Peyer's patch (tissue), 4 donors: ENCODE measurements around the gene HHAT. TPM values are rescaled to one million over a fixed set of nuclear protein-coding genes. Genes with fewer than 3 reads are reported as not detected.
A peak's percentile ranks its signal among the peaks of the same experiment; 100 is the strongest.

Source experiments
- DNase-seq, 3 donors: peaks; one replicate each; pipeline ENCODE4 v3.0.0-alpha.2; 2017 to 2019
- H3K27ac ChIP-seq, 4 donors: fragments of 200-600 bp; sonication (generic); one replicate each; pipeline ENCODE4 v1.5.1; 2016 to 2019
- H3K27me3 ChIP-seq, 2 donors: fragments of 200-600 bp; sonication (generic); one replicate each; pipeline ENCODE4 v1.5.1; 2019
- H3K36me3 ChIP-seq, 3 donors: fragments of 200-600 bp; sonication (generic); one replicate each; pipeline ENCODE4 v1.5.1; 2016 to 2019
- H3K4me1 ChIP-seq, 4 donors: fragments of 200-600 bp; sonication (generic); one replicate each; pipeline ENCODE4 v1.5.1; 2016 to 2019
- H3K4me3 ChIP-seq, 4 donors: fragments of 200-600 bp; sonication (generic); 1 replicate in 3 of 4; 2 replicates in 1 of 4; pipeline ENCODE4 v1.5.1; 2016 to 2019; ENCODE audit warnings: mild to moderate bottlenecking in 1 of 4
- H3K9me3 ChIP-seq, 4 donors: fragments of 200-600 bp; sonication (generic); one replicate each; pipeline ENCODE4 v1.5.1; 2016 to 2019; ENCODE audit warnings: mild to moderate bottlenecking in 1 of 4
- POLR2A ChIP-seq, 2 donors: fragments of 450-650 bp; IDR thresholded peaks; one replicate each; pipeline ENCODE4 v1.5.1; 2017; ENCODE audit warnings: antibody characterized with exemption in 2 of 2, mild to moderate bottlenecking in 2 of 2, moderate library complexity in 2 of 2
- total RNA-seq, 4 donors: library from RNA; depleted of rRNA; stranded (reverse); fragments of >200 nt; gene quantifications; one replicate each; pipeline ENCODE4 v1.1.0, GENCODE V29; 2016
- TF ChIP-seq, protein P1 (sequence below), 6 experiments: fragments of 450-650 bp in 4 of 6; fragments of 200-600 bp in 2 of 6; sonication (generic) in 1 of 6; IDR thresholded peaks; one replicate each; pipeline ENCODE4 v1.5.1; 2017 to 2019; ENCODE audit warnings: antibody characterized with exemption in 6 of 6, mild to moderate bottlenecking in 3 of 6, moderate library complexity in 1 of 6

Gene HHAT
- total RNA-seq, 4 donors from 2014 or later: 2.3 to 16.9 (median 7.3) TPM

- Histone ChIP-seq H3K36me3 (no peaks in the 10 kb centered on the region), H3K9me3 (no peaks in the 10 kb centered on the region), H3K27me3 (no peaks in the 10 kb centered on the region), H3K4me1 (no peaks in the 10 kb centered on the region), H3K27ac (no peak overlapping the region), H3K4me3 (no peak overlapping the region)
- DNase-seq: peak in 2 of 3 donors; percentile 38 to 60
- TF ChIP-seq, protein P1, sequence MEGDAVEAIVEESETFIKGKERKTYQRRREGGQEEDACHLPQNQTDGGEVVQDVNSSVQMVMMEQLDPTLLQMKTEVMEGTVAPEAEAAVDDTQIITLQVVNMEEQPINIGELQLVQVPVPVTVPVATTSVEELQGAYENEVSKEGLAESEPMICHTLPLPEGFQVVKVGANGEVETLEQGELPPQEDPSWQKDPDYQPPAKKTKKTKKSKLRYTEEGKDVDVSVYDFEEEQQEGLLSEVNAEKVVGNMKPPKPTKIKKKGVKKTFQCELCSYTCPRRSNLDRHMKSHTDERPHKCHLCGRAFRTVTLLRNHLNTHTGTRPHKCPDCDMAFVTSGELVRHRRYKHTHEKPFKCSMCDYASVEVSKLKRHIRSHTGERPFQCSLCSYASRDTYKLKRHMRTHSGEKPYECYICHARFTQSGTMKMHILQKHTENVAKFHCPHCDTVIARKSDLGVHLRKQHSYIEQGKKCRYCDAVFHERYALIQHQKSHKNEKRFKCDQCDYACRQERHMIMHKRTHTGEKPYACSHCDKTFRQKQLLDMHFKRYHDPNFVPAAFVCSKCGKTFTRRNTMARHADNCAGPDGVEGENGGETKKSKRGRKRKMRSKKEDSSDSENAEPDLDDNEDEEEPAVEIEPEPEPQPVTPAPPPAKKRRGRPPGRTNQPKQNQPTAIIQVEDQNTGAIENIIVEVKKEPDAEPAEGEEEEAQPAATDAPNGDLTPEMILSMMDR (IDR thresholded peaks at IDR 0.05): no peak
- TF ChIP-seq POLR2A (IDR thresholded peaks at IDR 0.05): no peak
These were observed 117.8 kb downstream of the HHAT start for GRCh38 chr1:210446479-210446878.

- TF ChIP-seq, protein P1 (IDR thresholded peaks at IDR 0.05): no peak
- TF ChIP-seq POLR2A (IDR thresholded peaks at IDR 0.05): no peak
- Histone ChIP-seq H3K36me3 (no peaks in the 10 kb centered on the region), H3K9me3 (no peaks in the 10 kb centered on the region), H3K27me3 (no peaks in the 10 kb centered on the region), H3K4me1 (no peaks in the 10 kb centered on the region), H3K27ac (no peak overlapping the region), H3K4me3 (no peak overlapping the region)
- DNase-seq: no peak
These were observed 118.9 kb downstream of the HHAT start for GRCh38 chr1:210447456-210448057.

GRCh38 chr1:210448297-210448892, 119.7 kb downstream of the HHAT start:
- Histone ChIP-seq H3K4me1 (no peaks in the 10 kb centered on the region), H3K36me3 (no peaks in the 10 kb centered on the region), H3K4me3 (no peak overlapping the region), H3K9me3 (no peaks in the 10 kb centered on the region), H3K27ac (no peak overlapping the region), H3K27me3 (no peaks in the 10 kb centered on the region)
- TF ChIP-seq, protein P1 (IDR thresholded peaks at IDR 0.05): peak in 4 of 6 experiments; percentile 39 to 59 (median 47)
- no peak for TF ChIP-seq POLR2A (IDR thresholded peaks at IDR 0.05)
- DNase-seq: no peak

- H3K36me3 ChIP-seq: no peaks in the 10 kb centered on the region
- H3K27ac ChIP-seq: no peak overlapping the region
- no peak for DNase-seq
- H3K4me3 ChIP-seq: no peak overlapping the region
- H3K4me1 ChIP-seq: no peaks in the 10 kb centered on the region
- TF ChIP-seq, protein P1 (IDR thresholded peaks at IDR 0.05): no peak
- TF ChIP-seq POLR2A (IDR thresholded peaks at IDR 0.05): no peak
- no peaks in the 10 kb centered on the region for H3K9me3 ChIP-seq
- no peaks in the 10 kb centered on the region for H3K27me3 ChIP-seq
These were observed 127.3 kb downstream of the HHAT start for GRCh38 chr1:210455840-210456603.

GRCh38 chr1:210456731-210457255, 128.1 kb downstream of the HHAT start:
- H3K27me3 ChIP-seq: no peaks in the 10 kb centered on the region
- TF ChIP-seq POLR2A (IDR thresholded peaks at IDR 0.05): no peak
- TF ChIP-seq, protein P1 (IDR thresholded peaks at IDR 0.05): no peak
- DNase-seq: no peak
- no peaks in the 10 kb centered on the region for H3K36me3 ChIP-seq
- no peak overlapping the region for H3K4me3 ChIP-seq
- H3K9me3 ChIP-seq: no peaks in the 10 kb centered on the region
- H3K4me1 ChIP-seq: no peaks in the 10 kb centered on the region
- no peak overlapping the region for H3K27ac ChIP-seq
